Adipose tissue (tissue), 3 donors: ENCODE measurements around the gene WEE1. TPM values are rescaled to one million over a fixed set of nuclear protein-coding genes. Genes with fewer than 3 reads are reported as not detected.
"Not testable (repeated sequence)": the region's sequence is repeated elsewhere in the genome, so short reads cannot be mapped to it uniquely, and the experiment has no call there.

Experiments used
- H3K27ac ChIP-seq: one replicate; pipeline ENCODE4 v1.5.1; 2013; ENCODE audit warnings: low read depth, low read length
- WGBS, 3 donors: extraction: QIAGEN DNeasy Blood & Tissue Kit; methylation state at CpG; one replicate each; pipeline ENCODE4 v1.1.7; 2013; 5-methylcytosine and 5-hydroxymethylcytosine counted together
- polyA plus RNA-seq, 3 donors: library from polyadenylated mRNA; stranded (reverse); fragments of 200-250 nt; gene quantifications; one replicate each; pipeline ENCODE4 v1.2.3, GENCODE V29; 2013
- donor health status: healthy with polysubstance abuse.
- donor health status: Bipolar disorder and iron deficiency.
- donor health status: healthy.

WEE1 gene
- polyA plus RNA-seq, 3 donors = 4.3 to 18.8 (median 5.4) TPM

DNA sequence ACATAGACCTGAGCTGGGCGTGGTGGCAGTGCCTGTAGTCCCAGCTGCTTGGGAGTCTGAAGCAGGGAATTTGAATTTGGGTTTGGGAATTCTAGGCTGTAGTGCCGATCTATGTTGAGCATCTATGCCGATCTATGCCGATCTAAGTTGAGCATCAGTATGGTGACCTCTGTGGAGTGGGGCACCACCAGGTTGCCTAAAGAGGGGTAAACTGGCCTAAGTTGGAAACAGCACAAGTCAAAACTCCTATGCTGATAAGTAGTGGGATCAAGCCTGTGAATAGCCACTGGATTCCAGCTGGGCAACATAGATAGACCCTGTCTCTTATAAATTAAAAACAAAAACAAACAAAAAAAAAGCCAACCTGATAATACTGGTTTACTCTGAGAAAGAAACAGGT lies 7.4 kb downstream of the WEE1 start:
- H3K27ac ChIP-seq = no peak overlapping the region
- 96 to 98% (median 98%) methylated on average over 4 of the region's 4 CpGs for WGBS, 3 donors

DNA sequence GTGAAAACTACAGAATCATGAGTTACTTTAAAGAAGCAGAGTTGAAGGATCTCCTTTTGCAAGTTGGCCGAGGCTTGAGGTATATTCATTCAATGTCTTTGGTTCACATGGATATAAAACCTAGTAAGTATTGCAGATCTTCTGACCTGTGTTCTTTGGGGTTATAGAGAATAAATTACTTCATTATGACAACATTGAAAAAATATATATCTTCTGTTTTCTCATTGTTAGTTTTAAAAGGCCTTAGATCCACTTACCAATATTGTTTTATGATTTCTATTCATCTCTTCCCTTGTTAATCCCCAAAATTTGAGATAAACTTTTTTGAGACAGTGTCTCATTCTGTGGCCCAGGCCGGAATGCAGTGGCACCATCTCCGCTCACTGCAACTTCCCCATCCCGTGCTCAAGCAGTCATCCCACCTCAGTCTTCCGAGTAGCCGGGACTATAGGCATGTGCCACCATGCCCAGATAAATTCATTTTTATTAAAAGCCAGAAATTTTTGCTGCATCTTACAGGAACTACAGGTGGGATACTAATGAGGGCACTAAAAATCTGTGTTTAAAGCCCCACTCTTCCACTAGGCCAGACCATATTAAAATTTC lies 8.2 kb downstream of the WEE1 start:
- 97% methylated on average over 6 of the region's 6 CpGs for WGBS, 3 donors
- H3K27ac ChIP-seq = no peak overlapping the region

DNA sequence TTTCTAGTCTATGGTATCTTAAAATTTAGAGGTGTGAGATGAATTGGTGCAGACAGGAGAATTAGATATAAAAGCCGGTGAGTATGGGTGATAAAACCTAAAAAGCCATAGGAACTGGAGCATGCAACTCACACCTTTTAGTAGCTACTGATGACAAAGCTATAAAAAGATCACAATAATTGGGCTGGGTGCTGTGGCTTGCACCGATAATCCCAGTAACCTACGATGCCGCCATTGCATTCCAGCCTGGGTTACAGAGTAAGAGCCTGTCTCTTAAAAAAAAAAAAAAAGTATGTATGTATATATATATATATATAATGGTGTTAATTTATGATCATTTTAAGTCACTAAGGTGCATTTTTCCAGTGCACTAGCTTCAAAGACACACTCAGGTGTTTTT lies 17.2 kb downstream of the WEE1 start:
- WGBS, 3 donors = 93 to 98% (median 97%) methylated on average over 4 of the region's 4 CpGs
- no peak overlapping the region for H3K27ac ChIP-seq

DNA sequence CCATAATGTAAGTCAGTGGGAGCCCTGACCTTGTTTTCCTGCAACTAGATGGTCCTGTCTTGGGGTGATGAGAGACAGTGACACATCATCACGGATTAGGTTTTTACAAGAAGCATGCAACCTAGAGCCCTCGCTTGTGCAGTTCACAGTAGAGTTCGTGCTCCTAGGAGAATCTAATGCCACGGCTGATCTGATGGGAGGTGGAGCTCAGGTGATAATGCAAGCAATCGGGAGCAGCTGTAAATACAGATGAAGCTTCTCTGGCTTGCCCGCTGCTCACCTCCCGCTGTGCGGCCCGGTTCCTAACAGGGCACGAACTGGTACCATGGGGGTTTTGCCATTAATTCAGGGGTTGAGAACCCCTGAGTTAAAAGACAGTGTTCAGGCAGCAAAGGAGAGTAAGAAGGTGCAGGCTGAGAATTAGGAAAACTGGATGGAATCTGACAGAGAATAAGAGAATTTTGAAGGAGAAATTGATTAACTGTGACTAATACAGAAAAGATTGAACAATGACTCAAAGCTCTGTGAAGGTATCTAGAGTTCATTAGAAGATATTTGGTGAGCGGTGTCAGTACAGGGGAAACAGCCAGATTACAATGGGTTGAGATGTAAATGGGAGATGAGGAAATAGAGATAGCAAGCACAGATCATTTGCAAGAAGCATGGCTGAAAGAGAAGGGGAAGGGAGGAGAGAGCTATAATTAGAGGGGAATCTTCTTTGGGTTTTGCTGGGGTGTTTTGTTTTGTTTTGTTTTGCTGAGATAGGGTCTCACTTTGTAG lies 21.0 kb downstream of the WEE1 start:
- H3K27ac ChIP-seq = no peak overlapping the region
- 74 to 92% (median 88%) methylated on average over 11 of the region's 11 CpGs for WGBS, 3 donors

DNA sequence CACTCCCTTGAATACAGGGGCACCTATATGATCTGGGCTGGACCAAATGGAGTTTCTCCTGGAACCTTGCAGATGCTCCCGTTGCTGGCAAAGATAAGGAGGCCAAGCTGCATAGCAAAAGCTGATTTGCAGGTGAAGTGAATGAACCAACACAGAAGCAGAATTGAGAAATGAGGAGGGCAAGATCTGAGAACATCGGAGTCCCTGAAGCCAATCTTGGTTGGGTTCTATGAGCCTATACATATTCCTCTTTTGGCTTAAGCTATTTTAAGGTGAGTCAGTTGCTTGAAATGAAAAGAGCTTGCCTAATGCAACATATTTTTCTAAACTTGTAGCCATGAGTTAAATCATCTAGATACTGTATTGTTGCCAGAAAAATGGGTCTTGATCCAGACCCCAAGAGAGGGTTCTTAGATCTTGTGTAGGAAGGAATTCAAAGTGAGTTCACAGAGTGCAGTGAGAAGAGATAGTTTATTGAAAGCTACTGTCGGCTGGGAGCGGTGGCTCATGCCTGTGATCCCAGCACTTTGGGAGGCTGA lies 23.5 kb downstream of the WEE1 start:
- 77 to 93% (median 91%) methylated on average over 4 of the region's 4 CpGs for WGBS, 3 donors

DNA sequence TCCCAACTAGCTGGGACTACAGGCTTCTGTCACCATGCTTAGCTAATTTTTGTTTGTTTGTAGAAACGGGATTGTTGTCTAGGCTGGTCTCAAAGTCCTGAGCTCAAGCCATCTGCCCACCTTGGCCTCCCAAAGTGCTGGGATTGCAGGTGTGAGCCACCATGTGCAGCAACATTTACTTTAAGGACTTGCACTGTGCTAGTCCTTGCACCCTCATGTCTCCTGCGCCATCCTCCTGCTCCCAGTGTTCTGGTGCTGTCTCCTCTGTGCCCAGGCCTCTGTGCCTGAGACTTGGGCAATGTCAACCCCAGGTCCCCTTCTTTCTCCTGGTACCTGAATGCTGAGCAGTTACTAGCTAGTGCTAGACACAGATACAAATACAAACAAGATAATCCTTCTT lies 26.7 kb downstream of the WEE1 start:
- 87 to 89% (median 88%) methylated on average over 2 of the region's 2 CpGs for WGBS, 3 donors
- H3K27ac ChIP-seq = no peak overlapping the region

More for the DNA sequence above, 23.5 kb downstream of the WEE1 start:
- no peak overlapping the region for H3K27ac ChIP-seq

DNA sequence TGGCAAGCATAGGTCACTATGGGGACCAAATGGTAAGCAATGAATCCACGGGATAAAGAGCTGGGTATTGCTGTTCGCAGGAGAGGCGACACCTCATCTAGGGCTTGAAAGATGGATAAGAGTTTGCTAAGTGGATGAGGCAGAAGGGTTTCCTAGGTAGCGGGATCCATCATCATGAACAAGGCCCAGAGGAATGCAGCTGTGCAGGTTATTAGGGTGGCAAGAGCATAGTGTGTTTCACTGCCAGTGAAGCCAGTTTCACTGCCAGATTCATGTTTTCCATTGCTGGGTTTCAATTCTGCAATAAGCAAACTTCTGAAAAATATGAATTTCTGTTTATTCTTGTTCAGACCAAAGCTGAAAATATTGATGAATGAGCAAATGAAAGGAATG lies 27.2 kb downstream of the WEE1 start:
- no peak overlapping the region for H3K27ac ChIP-seq
- 85 to 93% (median 90%) methylated on average over 4 of the region's 4 CpGs for WGBS, 3 donors

DNA sequence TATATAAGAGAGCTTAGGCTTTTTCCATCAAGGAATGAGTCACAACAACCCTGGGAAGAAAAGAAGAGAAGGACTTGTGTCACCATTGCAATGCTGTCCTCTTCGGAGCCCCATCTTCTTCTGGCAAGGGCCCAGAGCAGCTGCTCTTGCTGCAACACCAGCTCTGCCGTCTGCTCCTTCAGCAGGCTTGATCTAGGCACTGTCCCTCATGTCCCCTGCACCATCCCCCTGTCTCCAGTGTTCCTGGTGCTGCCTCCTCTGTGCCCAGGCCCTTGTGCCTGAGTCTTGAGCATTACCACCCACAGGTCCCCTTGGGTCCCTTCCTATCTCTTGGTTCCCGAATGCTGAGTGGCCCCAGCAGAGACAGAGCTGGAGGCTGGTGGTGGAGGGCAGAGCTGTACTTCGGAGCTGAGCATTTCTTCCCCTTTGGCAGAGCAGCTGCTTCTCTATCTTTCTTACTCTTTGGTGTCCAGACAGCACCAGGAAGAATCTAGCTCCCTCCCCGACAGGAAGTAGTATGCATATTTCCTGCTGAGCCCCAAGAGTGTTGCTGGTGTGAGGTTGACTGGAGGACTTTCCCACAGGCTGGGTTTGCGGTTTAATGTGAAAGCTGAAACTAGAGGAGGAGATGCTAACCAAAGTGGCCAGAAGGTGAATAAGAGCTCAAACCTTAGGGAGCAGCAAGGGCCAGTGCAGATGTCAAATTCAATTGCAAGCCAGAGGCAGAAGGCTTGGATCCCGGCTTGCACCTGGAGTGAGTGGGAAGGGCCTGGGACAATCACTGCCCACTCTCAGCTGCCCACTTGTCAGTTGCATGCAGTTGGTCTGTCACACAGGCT lies 27.8 kb downstream of the WEE1 start:
- no peak overlapping the region for H3K27ac ChIP-seq

DNA sequence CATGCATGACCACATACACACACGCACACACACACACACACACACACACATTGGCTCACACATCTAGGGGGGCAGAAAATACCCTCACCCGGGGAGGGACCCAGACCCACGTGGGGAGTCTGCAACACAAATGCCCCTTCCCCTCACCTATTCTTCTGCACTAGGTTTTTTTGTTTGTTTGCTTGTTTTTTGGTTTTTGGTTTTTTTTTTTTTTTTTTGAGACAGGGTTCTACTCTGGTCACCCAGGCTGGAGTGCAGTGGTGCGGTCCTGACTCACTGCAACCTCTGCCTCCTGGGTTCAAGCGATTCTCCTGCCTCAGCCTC lies 28.4 kb downstream of the WEE1 start:
- H3K27ac ChIP-seq = no peak overlapping the region
- WGBS, 3 donors = 64 to 74% (median 67%) methylated on average over 5 of the region's 5 CpGs

More for the DNA sequence above, 27.8 kb downstream of the WEE1 start:
- WGBS, 3 donors = 28 to 58% (median 35%) methylated on average over 7 of the region's 7 CpGs

DNA sequence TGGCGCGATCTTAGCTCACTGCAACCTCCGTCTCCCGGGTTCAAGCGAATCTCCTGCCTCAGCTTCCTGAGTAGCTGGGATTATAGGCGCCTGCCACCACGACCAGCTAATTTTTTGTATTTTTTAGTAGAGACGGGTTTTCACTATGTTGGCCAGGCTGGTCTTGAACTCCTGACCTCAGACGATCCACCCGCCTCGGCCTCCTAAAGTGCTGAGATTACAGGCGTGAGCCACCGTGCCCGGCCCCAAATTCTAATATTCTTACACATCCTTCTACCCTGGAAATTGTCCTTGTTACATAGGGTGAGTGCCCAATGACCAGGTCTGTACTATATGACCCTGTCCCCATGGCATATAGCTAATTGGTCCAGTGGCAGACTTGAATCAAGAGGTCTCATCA lies 29.7 kb downstream of the WEE1 start:
- WGBS, 3 donors = 95 to 97% (median 96%) methylated on average over 14 of the region's 14 CpGs
- H3K27ac ChIP-seq = not testable (repeated sequence)

DNA sequence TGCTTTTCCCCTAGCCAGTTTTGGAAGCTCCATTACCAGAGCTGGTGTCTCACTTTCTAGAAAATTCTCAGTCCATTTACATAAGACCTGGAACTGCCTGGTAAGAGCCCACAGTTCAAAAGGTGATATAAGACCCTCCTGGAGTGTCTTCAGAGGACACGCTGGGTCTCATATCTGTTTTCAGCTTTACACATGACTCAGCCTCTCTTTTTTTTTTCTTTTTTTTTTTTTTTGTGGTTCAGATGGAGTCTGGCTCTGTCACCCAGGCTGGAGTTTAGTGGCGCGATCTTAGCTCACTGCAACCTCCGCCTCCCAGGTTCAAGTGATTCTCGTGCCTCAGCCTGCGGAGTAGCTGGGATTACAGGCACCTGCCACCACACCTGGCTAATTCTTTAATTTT lies 30.7 kb downstream of the WEE1 start:
- no peak overlapping the region for H3K27ac ChIP-seq
- 83 to 86% (median 85%) methylated on average over 6 of the region's 6 CpGs for WGBS, 3 donors

DNA sequence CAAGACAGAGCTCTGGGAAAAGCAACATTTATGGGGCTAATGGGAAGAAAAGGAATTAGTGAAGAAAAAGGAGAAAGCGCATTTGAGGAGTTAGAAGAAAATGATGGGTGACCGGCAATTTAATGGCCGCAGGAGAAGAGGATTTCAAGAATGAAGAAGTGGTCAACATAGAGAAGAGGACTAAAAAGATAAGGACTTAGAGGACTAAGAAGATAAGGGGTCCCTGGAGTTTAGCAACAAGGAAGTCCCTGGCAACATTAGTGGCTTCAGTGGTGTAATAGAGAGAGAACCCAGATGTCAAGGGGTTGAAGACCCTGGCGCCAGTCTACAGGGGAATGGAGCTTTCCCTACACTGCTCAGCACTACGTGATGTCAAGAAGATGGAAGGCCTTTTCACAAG lies 32.3 kb downstream of the WEE1 start:
- WGBS, 3 donors = 82 to 98% (median 83%) methylated on average over 5 of the region's 5 CpGs
- no peak overlapping the region for H3K27ac ChIP-seq

DNA sequence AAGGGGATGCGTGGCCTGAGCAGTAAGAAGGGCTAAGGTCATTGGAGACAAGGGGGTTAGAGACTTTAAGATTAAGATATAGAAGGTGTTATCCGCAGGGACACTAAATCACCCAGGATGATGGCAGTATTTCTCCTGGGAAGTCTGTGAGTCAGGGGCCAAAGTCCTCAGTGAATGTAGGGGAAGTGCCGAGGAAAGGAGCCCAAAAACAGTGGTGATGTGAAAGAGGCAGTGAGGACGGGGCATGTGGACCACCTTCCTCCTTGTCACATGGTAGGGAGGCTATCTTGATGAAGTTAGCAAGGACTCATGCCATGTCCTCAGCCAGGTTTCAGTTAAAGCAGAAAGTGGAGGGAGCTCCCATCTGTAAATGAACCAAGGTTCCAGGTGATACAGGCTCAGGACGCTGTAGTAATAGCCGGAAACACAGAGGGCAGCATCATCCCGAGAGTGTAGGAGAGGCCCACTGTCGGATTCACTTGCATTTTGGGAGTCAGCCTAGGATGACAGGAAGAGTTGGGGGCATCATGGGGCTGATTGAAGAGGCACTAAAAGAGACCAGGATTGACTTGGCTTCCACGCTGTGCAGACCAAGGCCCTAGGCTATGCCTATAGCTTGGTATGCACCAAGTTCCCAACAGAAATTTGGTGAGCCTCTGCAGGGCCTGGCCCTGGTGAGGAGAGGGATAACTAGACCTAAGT lies 33.5 kb downstream of the WEE1 start:
- WGBS, 3 donors = 81 to 90% (median 81%) methylated on average over 9 of the region's 9 CpGs
- no peak overlapping the region for H3K27ac ChIP-seq

DNA sequence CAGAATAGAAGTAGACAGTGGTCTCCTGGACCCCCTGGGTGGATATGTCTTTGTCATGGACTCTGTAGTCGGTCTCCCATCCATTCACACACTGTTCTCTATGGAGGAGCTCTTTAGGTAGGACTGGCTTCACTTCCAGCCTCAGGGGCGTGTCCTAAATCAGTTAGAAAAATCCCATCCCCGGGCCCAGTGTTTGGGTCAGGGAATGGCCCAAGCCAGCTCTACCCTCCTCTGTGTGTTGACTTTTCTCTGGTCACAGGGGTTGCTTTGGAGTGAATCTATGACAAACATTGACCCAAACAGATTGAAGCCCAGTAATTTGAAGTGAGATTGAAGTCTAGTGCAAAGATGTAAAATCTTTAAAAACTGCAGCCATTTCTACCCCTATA lies 34.0 kb downstream of the WEE1 start:
- WGBS, 3 donors = 74 to 88% (median 85%) methylated on average over 3 of the region's 3 CpGs
- no peak overlapping the region for H3K27ac ChIP-seq

DNA sequence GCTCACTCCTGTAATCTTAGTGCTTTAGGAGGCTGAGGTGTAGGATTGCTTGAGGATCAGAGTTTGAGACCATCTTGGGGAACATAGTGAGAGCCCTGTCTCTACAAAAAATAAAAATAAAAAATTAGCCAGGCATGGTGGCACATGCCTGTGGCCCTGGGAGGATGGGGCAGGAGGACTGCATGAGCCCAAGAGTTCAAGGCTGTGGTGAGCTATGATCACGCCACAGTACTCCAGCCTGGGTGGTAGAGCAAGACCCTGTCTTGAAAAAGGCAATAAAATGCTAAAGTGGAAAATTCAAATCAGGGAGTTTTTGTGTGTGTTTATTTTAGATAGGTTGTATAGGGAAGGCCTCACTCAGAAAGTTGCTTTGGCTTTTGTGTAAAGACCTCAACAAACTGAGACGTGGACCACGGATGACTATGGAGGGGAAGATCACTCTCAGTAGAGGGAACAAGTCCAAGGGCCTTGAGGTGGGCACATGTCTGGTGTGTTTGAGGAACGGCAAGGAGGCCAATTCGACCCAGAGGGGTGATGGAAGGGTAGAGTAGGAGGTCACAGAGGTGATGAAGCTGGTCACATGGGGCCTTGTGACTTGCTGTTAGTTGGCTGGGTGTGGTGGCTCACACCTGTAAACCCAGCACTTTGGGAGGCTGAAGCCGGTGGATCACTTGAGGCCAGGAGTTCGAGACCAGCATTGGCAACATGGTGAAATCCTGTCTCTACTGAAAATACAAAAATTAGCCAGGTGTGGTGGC lies 35.7 kb downstream of the WEE1 start:
- 93 to 96% (median 96%) methylated on average over 7 of the region's 7 CpGs for WGBS, 3 donors
- no peak overlapping the region for H3K27ac ChIP-seq

DNA sequence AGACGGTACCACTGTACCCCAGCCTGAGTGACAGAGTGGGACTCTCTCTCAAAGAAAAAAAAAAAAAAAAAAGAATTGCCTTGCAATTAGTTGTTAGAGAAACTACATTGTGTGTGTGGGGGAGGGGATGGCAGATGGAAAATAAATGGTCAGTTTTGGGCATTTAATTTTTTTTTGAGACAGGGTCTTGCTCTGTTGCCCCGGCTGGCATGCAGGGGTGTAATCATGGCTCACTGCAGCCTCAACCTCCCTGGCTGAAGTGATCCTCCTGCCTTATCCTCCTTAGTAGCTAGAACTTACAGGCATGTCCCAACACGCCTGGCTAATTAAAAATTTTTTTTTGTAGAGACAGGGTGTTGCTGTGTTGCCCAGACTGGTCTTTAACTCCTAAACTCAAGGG lies 36.4 kb downstream of the WEE1 start:
- WGBS, 3 donors = 94 to 99% (median 98%) methylated on average over 3 of the region's 3 CpGs

DNA sequence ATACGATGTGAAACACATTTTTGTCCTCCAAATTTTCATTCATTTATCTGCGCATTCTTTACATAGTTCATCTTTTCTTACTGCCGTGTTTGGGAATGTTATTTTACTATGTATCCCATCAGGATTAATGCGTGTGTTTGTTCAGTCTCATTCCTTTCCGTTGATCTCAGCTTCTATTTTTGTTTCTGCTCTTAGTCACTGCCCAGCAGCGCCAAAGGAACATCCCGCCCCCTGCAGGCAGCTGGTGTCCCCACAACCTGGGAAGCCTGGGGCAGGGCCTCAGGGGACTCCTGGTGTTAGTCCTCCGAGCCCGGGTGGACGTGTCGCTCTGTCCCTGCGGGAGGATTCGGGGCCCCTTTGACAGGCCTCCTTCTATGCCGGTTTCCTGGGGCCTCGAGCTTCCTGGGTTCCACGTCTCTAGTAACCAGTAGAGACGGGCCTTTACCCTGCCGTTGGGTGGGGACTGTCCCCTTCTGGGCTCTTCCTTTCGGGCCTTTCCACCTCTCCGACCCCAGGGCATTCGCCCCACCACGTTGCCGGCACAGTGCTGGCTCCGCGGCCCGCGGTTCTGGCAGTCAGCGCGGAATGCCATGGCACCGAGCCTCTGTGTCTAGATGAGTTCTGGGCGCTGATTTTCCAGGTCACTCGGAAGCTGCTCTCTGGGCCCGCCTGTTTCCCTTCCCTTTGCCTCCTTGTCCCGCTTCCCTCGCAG lies 39.8 kb downstream of the WEE1 start:
- 0 to 1% (median 1%) methylated on average over 35 of the region's 35 CpGs for WGBS, 3 donors

More for the DNA sequence above, 36.4 kb downstream of the WEE1 start:
- H3K27ac ChIP-seq = no peak overlapping the region

More for the DNA sequence above, 39.8 kb downstream of the WEE1 start:
- peak overlapping the region; percentile 83 for H3K27ac ChIP-seq
